K562 (cell line): Measurements from ENCODE around the gene AIG1.

Experiments
- CBX5 ChIP-seq: IDR thresholded peaks from 2 replicates; pipeline ENCODE4 v1.6.1; 2014; ENCODE audit warnings: low read depth, borderline replicate concordance
- PHF21A ChIP-seq: fragments of 450-650 bp; IDR thresholded peaks from 2 replicates; pipeline ENCODE4 v1.6.1; 2017; ENCODE audit warnings: low read depth, borderline replicate concordance
- PURB ChIP-seq: sonication (generic); formaldehyde crosslinking; IDR thresholded peaks from 2 replicates; pipeline ENCODE4 v1.9.0; 2021; ENCODE audit warnings: low read depth, mild to moderate bottlenecking, missing genetic modification reagents
- TF ChIP-seq, protein P1 (sequence below): fragments of 450-650 bp; IDR thresholded peaks from 2 replicates; pipeline ENCODE4 v1.7.1; 2018; ENCODE audit warnings: mild to moderate bottlenecking, low read depth; ENCODE audit not compliant: partially characterized antibody
- TF ChIP-seq, protein P2 (sequence below), 3 experiments: IDR thresholded peaks in 2 of 3; conservative IDR thresholded peaks in 1 of 3; 2 replicates each; pipeline ENCODE4 v1.5.1; 2011 to 2012; ENCODE audit warnings: low read length in 3 of 3, mild to moderate bottlenecking in 3 of 3, control low read depth in 2 of 3, improper control_type of control experiment in 1 of 3, inconsistent platforms in 1 of 3, low read depth in 1 of 3, mixed read lengths in 1 of 3, moderate library complexity in 1 of 3; ENCODE audit not compliant: insufficient read depth in 2 of 3
- TF ChIP-seq, protein P3 (sequence below): fragments of 250-450 bp; sonication (Bioruptor Pico); IDR thresholded peaks from 2 replicates; pipeline ENCODE4 v1.5.1; 2021; ENCODE audit warnings: mild to moderate bottlenecking
- TF ChIP-seq, protein P4 (sequence below): conservative IDR thresholded peaks from 2 replicates; pipeline ENCODE4 v1.6.1; 2011; ENCODE audit warnings: low read depth, mild to moderate bottlenecking, low read length; ENCODE audit not compliant: control insufficient read depth

DNA sequence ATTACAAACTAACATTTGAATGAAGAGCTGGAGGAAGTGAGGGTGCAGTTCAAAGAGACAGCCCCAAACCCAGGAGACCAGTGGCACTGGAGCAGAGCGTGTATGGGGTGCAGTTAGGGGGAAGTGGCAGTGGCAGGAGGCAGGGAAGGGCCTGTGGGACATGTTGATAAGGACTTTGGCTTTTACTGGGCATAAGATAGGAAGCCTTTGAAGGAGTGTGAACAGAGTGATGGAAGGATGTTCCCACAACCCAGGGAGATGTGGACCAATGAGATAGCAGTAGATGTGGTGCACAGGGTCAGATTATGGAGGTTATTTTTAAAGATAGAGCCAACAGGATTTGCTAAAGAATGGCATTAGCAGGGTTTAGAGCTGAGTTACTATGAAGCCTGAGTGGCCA, 56.4 kb downstream of the AIG1 start:
- TF ChIP-seq, protein P1, sequence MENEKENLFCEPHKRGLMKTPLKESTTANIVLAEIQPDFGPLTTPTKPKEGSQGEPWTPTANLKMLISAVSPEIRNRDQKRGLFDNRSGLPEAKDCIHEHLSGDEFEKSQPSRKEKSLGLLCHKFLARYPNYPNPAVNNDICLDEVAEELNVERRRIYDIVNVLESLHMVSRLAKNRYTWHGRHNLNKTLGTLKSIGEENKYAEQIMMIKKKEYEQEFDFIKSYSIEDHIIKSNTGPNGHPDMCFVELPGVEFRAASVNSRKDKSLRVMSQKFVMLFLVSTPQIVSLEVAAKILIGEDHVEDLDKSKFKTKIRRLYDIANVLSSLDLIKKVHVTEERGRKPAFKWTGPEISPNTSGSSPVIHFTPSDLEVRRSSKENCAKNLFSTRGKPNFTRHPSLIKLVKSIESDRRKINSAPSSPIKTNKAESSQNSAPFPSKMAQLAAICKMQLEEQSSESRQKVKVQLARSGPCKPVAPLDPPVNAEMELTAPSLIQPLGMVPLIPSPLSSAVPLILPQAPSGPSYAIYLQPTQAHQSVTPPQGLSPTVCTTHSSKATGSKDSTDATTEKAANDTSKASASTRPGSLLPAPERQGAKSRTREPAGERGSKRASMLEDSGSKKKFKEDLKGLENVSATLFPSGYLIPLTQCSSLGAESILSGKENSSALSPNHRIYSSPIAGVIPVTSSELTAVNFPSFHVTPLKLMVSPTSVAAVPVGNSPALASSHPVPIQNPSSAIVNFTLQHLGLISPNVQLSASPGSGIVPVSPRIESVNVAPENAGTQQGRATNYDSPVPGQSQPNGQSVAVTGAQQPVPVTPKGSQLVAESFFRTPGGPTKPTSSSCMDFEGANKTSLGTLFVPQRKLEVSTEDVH, result no peak
- no peak for TF ChIP-seq PURB
- TF ChIP-seq, protein P2, sequence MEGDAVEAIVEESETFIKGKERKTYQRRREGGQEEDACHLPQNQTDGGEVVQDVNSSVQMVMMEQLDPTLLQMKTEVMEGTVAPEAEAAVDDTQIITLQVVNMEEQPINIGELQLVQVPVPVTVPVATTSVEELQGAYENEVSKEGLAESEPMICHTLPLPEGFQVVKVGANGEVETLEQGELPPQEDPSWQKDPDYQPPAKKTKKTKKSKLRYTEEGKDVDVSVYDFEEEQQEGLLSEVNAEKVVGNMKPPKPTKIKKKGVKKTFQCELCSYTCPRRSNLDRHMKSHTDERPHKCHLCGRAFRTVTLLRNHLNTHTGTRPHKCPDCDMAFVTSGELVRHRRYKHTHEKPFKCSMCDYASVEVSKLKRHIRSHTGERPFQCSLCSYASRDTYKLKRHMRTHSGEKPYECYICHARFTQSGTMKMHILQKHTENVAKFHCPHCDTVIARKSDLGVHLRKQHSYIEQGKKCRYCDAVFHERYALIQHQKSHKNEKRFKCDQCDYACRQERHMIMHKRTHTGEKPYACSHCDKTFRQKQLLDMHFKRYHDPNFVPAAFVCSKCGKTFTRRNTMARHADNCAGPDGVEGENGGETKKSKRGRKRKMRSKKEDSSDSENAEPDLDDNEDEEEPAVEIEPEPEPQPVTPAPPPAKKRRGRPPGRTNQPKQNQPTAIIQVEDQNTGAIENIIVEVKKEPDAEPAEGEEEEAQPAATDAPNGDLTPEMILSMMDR (IDR thresholded peaks at IDR 0.05 in 2 of 3, conservative IDR thresholded peaks at IDR 0.05 in 1 of 3; ENCODE audit: insufficient read depth in 2 of 3, low read depth in 1 of 3, low read length in 3 of 3), result no peak
- TF ChIP-seq, protein P3, sequence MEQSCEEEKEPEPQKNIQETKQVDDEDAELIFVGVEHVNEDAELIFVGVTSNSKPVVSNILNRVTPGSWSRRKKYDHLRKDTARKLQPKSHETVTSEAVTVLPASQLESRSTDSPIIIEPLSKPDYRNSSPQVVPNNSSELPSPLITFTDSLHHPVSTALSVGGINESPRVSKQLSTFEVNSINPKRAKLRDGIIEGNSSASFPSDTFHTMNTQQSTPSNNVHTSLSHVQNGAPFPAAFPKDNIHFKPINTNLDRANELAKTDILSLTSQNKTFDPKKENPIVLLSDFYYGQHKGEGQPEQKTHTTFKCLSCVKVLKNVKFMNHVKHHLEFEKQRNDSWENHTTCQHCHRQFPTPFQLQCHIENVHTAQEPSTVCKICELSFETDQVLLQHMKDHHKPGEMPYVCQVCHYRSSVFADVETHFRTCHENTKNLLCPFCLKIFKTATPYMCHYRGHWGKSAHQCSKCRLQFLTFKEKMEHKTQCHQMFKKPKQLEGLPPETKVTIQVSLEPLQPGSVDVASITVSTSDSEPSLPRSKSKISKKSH (CRISPR knock-in tag), result no peak
- TF ChIP-seq CBX5, result no peak
- TF ChIP-seq, protein P4, sequence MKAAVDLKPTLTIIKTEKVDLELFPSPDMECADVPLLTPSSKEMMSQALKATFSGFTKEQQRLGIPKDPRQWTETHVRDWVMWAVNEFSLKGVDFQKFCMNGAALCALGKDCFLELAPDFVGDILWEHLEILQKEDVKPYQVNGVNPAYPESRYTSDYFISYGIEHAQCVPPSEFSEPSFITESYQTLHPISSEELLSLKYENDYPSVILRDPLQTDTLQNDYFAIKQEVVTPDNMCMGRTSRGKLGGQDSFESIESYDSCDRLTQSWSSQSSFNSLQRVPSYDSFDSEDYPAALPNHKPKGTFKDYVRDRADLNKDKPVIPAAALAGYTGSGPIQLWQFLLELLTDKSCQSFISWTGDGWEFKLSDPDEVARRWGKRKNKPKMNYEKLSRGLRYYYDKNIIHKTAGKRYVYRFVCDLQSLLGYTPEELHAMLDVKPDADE, result no peak
- TF ChIP-seq PHF21A, result no peak
